ENCODE results near the gene PRSS8.

Gene PRSS8

GRCh38 chr16:31134625-31135534 lies 647 bp downstream of the PRSS8 start:
- no peak for DNase-seq
- no peak overlapping the region for H3K27ac ChIP-seq (ENCODE audit: insufficient read depth, low read length, poor library complexity, severe bottlenecking)

GRCh38 chr16:31134091-31134571 lies 1.4 kb downstream of the PRSS8 start:
- Histone ChIP-seq H3K36me3 (ENCODE audit: control insufficient read depth, insufficient read depth, low read length) (peaks cover 25% of the 10 kb centered on the region), H3K27me3 (replicated peaks; ENCODE audit: control insufficient read depth, insufficient read depth, low read length, poor library complexity, severe bottlenecking) (no peaks in the 10 kb centered on the region), H3K27ac (ENCODE audit: insufficient read depth, low read length, poor library complexity, severe bottlenecking) (no peak overlapping the region), H3K4me3 (ENCODE audit: insufficient read depth, low read depth, low read length, poor library complexity, severe bottlenecking) (no peak overlapping the region), H3K4me1 (ENCODE audit: control insufficient read depth, insufficient read depth, low read length, poor library complexity, severe bottlenecking) (no peaks in the 10 kb centered on the region), H3K9me3 (ENCODE audit: control insufficient read depth, low read length) (no peaks in the 10 kb centered on the region)
- DNase-seq, result no peak

More at GRCh38 chr16:31134625-31135534, 647 bp downstream of the PRSS8 start:
- Histone ChIP-seq H3K4me3 (ENCODE audit: insufficient read depth, low read depth, low read length, poor library complexity, severe bottlenecking) (no peak overlapping the region), H3K9me3 (ENCODE audit: control insufficient read depth, low read length) (no peaks in the 10 kb centered on the region), H3K27me3 (replicated peaks; ENCODE audit: control insufficient read depth, insufficient read depth, low read length, poor library complexity, severe bottlenecking) (no peaks in the 10 kb centered on the region), H3K4me1 (ENCODE audit: control insufficient read depth, insufficient read depth, low read length, poor library complexity, severe bottlenecking) (no peaks in the 10 kb centered on the region), H3K36me3 (ENCODE audit: control insufficient read depth, insufficient read depth, low read length) (peaks cover 25% of the 10 kb centered on the region)

- Histone ChIP-seq H3K9me3 (ENCODE audit: control insufficient read depth, low read length) (no peaks in the 10 kb centered on the region), H3K27ac (ENCODE audit: insufficient read depth, low read length, poor library complexity, severe bottlenecking) (no peak overlapping the region), H3K4me3 (ENCODE audit: insufficient read depth, low read depth, low read length, poor library complexity, severe bottlenecking) (no peak overlapping the region), H3K27me3 (replicated peaks; ENCODE audit: control insufficient read depth, insufficient read depth, low read length, poor library complexity, severe bottlenecking) (no peaks in the 10 kb centered on the region), H3K36me3 (ENCODE audit: control insufficient read depth, insufficient read depth, low read length) (peaks cover 25% of the 10 kb centered on the region), H3K4me1 (ENCODE audit: control insufficient read depth, insufficient read depth, low read length, poor library complexity, severe bottlenecking) (no peaks in the 10 kb centered on the region)
- no peak for DNase-seq
Measured at GRCh38 chr16:31133046-31133501, 2.5 kb downstream of the PRSS8 start.

GRCh38 chr16:31132303-31132979 lies 3.1 kb downstream of the PRSS8 start:
- no peak overlapping the region for H3K4me3 ChIP-seq (ENCODE audit: insufficient read depth, low read depth, low read length, poor library complexity, severe bottlenecking)
- DNase-seq, result no peak
- H3K27ac ChIP-seq (ENCODE audit: insufficient read depth, low read length, poor library complexity, severe bottlenecking), result no peak overlapping the region
- no peaks in the 10 kb centered on the region for H3K27me3 ChIP-seq (replicated peaks; ENCODE audit: control insufficient read depth, insufficient read depth, low read length, poor library complexity, severe bottlenecking)
- peaks cover 32% of the 10 kb centered on the region for H3K36me3 ChIP-seq (ENCODE audit: control insufficient read depth, insufficient read depth, low read length)
- H3K4me1 ChIP-seq (ENCODE audit: control insufficient read depth, insufficient read depth, low read length, poor library complexity, severe bottlenecking), result no peaks in the 10 kb centered on the region
- no peaks in the 10 kb centered on the region for H3K9me3 ChIP-seq (ENCODE audit: control insufficient read depth, low read length)

GRCh38 chr16:31131841-31132271 lies 3.7 kb downstream of the PRSS8 start:
- no peak overlapping the region for H3K27ac ChIP-seq (ENCODE audit: insufficient read depth, low read length, poor library complexity, severe bottlenecking)
- H3K36me3 ChIP-seq (ENCODE audit: control insufficient read depth, insufficient read depth, low read length), result peaks cover 38% of the 10 kb centered on the region
- no peaks in the 10 kb centered on the region for H3K27me3 ChIP-seq (replicated peaks; ENCODE audit: control insufficient read depth, insufficient read depth, low read length, poor library complexity, severe bottlenecking)
- H3K4me3 ChIP-seq (ENCODE audit: insufficient read depth, low read depth, low read length, poor library complexity, severe bottlenecking), result no peak overlapping the region
- H3K9me3 ChIP-seq (ENCODE audit: control insufficient read depth, low read length), result no peaks in the 10 kb centered on the region
- no peak for DNase-seq
- H3K4me1 ChIP-seq (ENCODE audit: control insufficient read depth, insufficient read depth, low read length, poor library complexity, severe bottlenecking), result no peaks in the 10 kb centered on the region

- H3K4me1 ChIP-seq (ENCODE audit: control insufficient read depth, insufficient read depth, low read length, poor library complexity, severe bottlenecking), result no peaks in the 10 kb centered on the region
- no peaks in the 10 kb centered on the region for H3K9me3 ChIP-seq (ENCODE audit: control insufficient read depth, low read length)
- H3K27me3 ChIP-seq (replicated peaks; ENCODE audit: control insufficient read depth, insufficient read depth, low read length, poor library complexity, severe bottlenecking), result no peaks in the 10 kb centered on the region
- no peak overlapping the region for H3K27ac ChIP-seq (ENCODE audit: insufficient read depth, low read length, poor library complexity, severe bottlenecking)
- H3K36me3 ChIP-seq (ENCODE audit: control insufficient read depth, insufficient read depth, low read length), result peaks cover 38% of the 10 kb centered on the region
- H3K4me3 ChIP-seq (ENCODE audit: insufficient read depth, low read depth, low read length, poor library complexity, severe bottlenecking), result no peak overlapping the region
- DNase-seq, result no peak
Measured at GRCh38 chr16:31131416-31131815, 4.1 kb downstream of the PRSS8 start.

GRCh38 chr16:31130899-31131298 lies 4.6 kb downstream of the PRSS8 start:
- no peaks in the 10 kb centered on the region for H3K4me1 ChIP-seq (ENCODE audit: control insufficient read depth, insufficient read depth, low read length, poor library complexity, severe bottlenecking)
- peaks cover 38% of the 10 kb centered on the region for H3K36me3 ChIP-seq (ENCODE audit: control insufficient read depth, insufficient read depth, low read length)

GRCh38 chr16:31130336-31130891 lies 5.1 kb downstream of the PRSS8 start:
- Histone ChIP-seq H3K4me3 (ENCODE audit: insufficient read depth, low read depth, low read length, poor library complexity, severe bottlenecking) (no peak overlapping the region), H3K9me3 (ENCODE audit: control insufficient read depth, low read length) (no peaks in the 10 kb centered on the region), H3K4me1 (ENCODE audit: control insufficient read depth, insufficient read depth, low read length, poor library complexity, severe bottlenecking) (no peaks in the 10 kb centered on the region), H3K27me3 (replicated peaks; ENCODE audit: control insufficient read depth, insufficient read depth, low read length, poor library complexity, severe bottlenecking) (no peaks in the 10 kb centered on the region), H3K36me3 (ENCODE audit: control insufficient read depth, insufficient read depth, low read length) (peaks cover 38% of the 10 kb centered on the region), H3K27ac (ENCODE audit: insufficient read depth, low read length, poor library complexity, severe bottlenecking) (no peak overlapping the region)
- DNase-seq, result no peak

More at GRCh38 chr16:31130899-31131298, 4.6 kb downstream of the PRSS8 start:
- H3K27me3 ChIP-seq (replicated peaks; ENCODE audit: control insufficient read depth, insufficient read depth, low read length, poor library complexity, severe bottlenecking), result no peaks in the 10 kb centered on the region
- no peak overlapping the region for H3K4me3 ChIP-seq (ENCODE audit: insufficient read depth, low read depth, low read length, poor library complexity, severe bottlenecking)
- DNase-seq, result no peak
- H3K9me3 ChIP-seq (ENCODE audit: control insufficient read depth, low read length), result no peaks in the 10 kb centered on the region
- no peak overlapping the region for H3K27ac ChIP-seq (ENCODE audit: insufficient read depth, low read length, poor library complexity, severe bottlenecking)

GRCh38 chr16:31129568-31130335 lies 5.8 kb downstream of the PRSS8 start:
- Histone ChIP-seq H3K36me3 (ENCODE audit: control insufficient read depth, insufficient read depth, low read length) (peaks cover 38% of the 10 kb centered on the region), H3K4me1 (ENCODE audit: control insufficient read depth, insufficient read depth, low read length, poor library complexity, severe bottlenecking) (no peaks in the 10 kb centered on the region), H3K9me3 (ENCODE audit: control insufficient read depth, low read length) (no peaks in the 10 kb centered on the region), H3K27ac (ENCODE audit: insufficient read depth, low read length, poor library complexity, severe bottlenecking) (no peak overlapping the region), H3K4me3 (ENCODE audit: insufficient read depth, low read depth, low read length, poor library complexity, severe bottlenecking) (no peak overlapping the region), H3K27me3 (replicated peaks; ENCODE audit: control insufficient read depth, insufficient read depth, low read length, poor library complexity, severe bottlenecking) (no peaks in the 10 kb centered on the region)
- DNase-seq, result no peak

All from effector memory CD4-positive, alpha-beta T cell (primary cell).